ENCODE measurements around the gene PDX1.

PDX1 gene

GRCh38 chr13:27970382-27971235, 50.8 kb downstream of the PDX1 start:
- DNase-seq (ENCODE audit: low read depth in 2 of 2): no peak

DNA sequence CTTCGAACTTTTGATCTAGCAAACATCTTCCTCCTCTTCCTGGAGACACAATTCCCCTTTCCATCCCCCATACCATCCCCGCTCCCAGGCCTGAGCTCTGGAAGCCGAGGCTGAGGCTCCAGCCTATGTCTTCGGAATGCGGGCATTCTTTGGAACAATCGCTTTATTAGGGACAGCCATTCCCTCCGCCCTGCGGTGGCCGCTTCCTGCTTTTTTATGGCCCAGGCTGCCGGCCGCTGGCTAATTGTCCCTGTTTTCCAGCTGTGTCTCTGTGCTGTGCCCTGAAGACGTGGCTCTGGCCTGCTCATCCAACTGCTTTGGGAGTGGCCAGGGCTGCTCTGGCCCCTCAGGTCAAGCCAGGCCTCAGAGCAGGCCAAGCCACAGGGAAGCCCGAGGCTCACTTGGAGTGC, 51.4 kb downstream of the PDX1 start:
- no peak for DNase-seq (ENCODE audit: low read depth in 2 of 2)

DNA sequence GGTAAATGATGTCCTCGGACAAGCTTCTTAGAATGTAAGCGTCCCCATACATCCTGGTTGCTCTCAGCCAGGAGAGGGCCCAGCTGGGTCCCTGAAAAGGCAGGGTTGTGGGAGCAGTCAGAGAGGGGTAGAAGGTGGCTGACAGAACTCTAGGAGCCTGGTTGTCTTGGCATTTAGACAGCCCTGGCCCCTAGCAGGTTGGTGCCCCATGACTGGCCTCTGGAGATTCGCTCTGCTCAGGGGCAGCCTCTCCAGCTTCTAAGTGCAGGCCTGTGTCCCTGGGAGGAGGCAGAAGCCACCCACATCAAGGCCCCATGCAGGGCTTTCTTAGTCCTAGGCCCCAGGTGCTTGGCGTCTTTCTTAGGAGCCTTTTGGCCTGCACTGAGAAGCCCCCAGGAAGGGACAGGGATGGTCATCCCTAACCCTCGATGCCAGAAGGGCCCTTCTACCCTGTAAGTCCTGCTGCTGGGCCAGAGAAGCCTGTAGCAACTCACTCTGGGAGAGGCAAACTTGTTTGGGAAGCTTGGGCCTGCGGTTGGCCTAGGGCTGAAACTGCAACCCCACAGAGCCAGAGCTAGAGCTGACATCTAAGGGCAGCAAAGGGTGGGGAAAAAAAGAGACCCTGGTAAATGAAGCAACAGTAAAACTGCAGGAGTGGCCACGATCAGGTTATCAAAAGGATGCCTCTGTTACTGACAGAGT, 52.1 kb downstream of the PDX1 start:
- DNase-seq (ENCODE audit: low read depth in 2 of 2): no peak

DNA sequence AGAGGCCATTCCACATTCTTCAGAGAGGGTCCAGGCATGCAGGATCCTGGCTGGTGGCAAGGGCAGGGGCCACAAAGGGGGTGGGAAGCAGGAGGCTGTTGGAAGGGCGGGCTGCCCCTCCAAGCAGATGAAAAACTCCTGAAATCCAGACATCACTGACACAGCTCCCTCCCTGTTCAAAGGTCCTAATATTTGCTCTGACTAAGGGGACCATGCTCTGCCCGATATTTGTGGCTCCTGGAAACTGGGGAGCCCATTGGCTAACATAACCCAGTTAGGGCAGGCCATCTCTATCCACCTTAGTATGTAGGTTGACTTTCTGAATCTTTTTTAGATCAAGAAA, 52.6 kb downstream of the PDX1 start:
- no peak for DNase-seq (ENCODE audit: low read depth in 2 of 2)

DNA sequence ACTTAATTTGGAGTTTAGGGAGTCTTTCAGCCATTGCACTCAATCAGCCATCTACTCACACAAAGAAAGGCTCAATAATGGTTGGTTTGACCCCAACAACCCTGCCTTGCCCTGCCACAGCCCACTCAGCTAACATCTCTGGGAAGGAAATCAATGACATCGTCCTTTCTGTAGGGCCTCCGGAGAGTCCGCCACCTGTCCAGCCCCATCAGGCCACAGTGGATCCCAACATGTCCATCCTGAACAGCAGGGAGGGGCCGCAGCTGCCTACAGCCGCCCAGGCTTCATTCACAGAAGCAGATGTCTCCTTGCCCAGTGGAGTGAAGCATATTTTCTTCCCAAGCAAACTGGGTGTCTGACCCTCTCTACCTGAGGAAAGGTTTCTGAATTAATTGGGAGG, 53.5 kb downstream of the PDX1 start:
- no peak for DNase-seq (ENCODE audit: low read depth in 2 of 2)

DNA sequence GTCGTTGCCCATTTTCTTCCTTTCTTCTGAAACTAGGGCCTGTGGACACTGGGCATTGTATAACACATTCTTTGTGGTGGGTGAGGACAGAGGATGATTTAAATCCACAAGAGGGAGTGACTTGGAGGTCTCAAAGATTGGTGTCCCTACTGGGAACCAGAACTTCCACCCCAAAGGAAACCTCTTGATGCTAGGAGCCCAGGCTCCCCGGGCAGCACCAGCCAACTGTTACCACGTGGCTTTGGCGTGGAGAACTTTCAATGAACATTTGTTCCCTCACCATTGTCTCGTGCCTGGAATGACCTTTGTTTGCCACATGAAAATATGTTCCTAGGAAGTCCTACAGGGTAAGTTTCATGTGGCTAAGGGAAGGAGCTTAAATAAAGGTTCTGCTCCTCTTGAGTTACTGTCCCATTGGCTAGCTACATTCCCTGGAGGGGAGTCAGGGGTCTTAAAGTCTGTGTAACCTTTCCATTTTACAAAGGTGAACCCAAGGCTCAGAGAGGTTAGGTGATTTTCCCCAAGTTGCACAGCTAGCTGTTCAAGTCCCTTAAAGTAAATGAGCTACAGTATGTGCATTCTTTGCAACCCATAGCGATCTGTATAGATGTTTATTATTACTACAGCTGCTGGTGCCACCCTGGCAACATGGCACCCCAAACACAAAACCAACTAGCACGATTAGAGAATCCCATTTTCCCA, 54.3 kb downstream of the PDX1 start:
- DNase-seq (ENCODE audit: low read depth in 2 of 2): no peak

All from stimulated activated CD4-positive, alpha-beta T cell treated with anti-CD3 and anti-CD28 coated beads, Interleukin-15, amount 100 ng/mL, for 48 hours (primary cell).